ENCODE data around the gene FAM89A. TPM values are rescaled to one million over a fixed set of nuclear protein-coding genes. Genes with fewer than 3 reads are reported as not detected.

The FAM89A gene
- total and polyA plus RNA-seq, 2 of the 8 experiments (the other 6 are each of a cell fraction or from before 2014, with no cell fraction given): 2.1 to 2.2 TPM

GRCh38 chr1:231016234-231016633, 23.8 kb downstream of the FAM89A start:
- H3K79me2 ChIP-seq (ENCODE audit: control insufficient read depth in 1 of 2, insufficient read depth in 2 of 2, low read length in 2 of 2): no peaks in the 10 kb centered on the region
- no peak overlapping the region for H2AFZ ChIP-seq (ENCODE audit: low read length)
- H4K91ac ChIP-seq (replicated peaks; ENCODE audit: insufficient read length, low read length): no peak overlapping the region
- no peaks in the 10 kb centered on the region for H3K9me3 ChIP-seq (ENCODE audit: insufficient read depth in 2 of 2, low read depth in 1 of 2, low read length in 1 of 2)
- no peak overlapping the region for H3K4ac ChIP-seq (replicated peaks; ENCODE audit: insufficient read length, low read depth, low read length)
- H3K9ac ChIP-seq (replicated peaks in 1 of 4; ENCODE audit: extremely low read depth in 1 of 4, low read depth in 3 of 4, low read length in 3 of 4): no peak overlapping the region
- H2AK5ac ChIP-seq (ENCODE audit: low read depth, low read length): no peak overlapping the region
- H4K20me1 ChIP-seq (replicated peaks in 1 of 2; ENCODE audit: control insufficient read depth in 1 of 2, insufficient read depth in 2 of 2, low read length in 2 of 2): peaks cover 0 to 6% of the 10 kb centered on the region in 2 experiments
- H3K23me2 ChIP-seq (ENCODE audit: low read depth, low read length): peaks cover 4% of the 10 kb centered on the region; the same call in 1 of the 2 replicates
- no peak overlapping the region for H3K18ac ChIP-seq (ENCODE audit: extremely low read depth, low read length)
- no peak overlapping the region for H4K5ac ChIP-seq (ENCODE audit: insufficient read length, low read depth, low read length)
- no peak overlapping the region for H3K4me2 ChIP-seq (ENCODE audit: insufficient read depth in 1 of 2, low read depth in 2 of 2, low read length in 2 of 2)
- H3K4me3 ChIP-seq (ENCODE audit: extremely low read depth in 1 of 4, insufficient read depth in 2 of 4, low read depth in 3 of 4, low read length in 4 of 4): no peak overlapping the region
- FAIRE-seq (no peak), DNase-seq (ENCODE audit: low read depth in 1 of 2, low spot score in 2 of 2) (no peak)
- no peaks in the 10 kb centered on the region for H3K79me1 ChIP-seq (ENCODE audit: low read depth, low read length)
- peaks cover 2 to 7% (median 6%) of the 10 kb centered on the region in 4 experiments; a peak in 5 of 7 replicates for H3K4me1 ChIP-seq (replicated peaks in 1 of 4; ENCODE audit: control insufficient read depth in 3 of 4, insufficient read depth in 4 of 4, low read length in 3 of 4)
- no peak overlapping the region for H2BK5ac ChIP-seq (ENCODE audit: low read depth, low read length)
- no peak overlapping the region for H2BK12ac ChIP-seq (ENCODE audit: low read depth, low read length)
- POLR2A ChIA-PET (ENCODE audit: partially characterized antibody): no interaction called here
- CTCF ChIA-PET (ENCODE audit: partially characterized antibody): interaction anchor here (0.6 to 4.0 kb wide), 7 partner anchors 14 to 194 kb away, joined by 3 to 14 read pairs (median 3); no protein-coding TSS in a partner anchor
- peaks cover 0 to 6% (median 2%) of the 10 kb centered on the region in 4 experiments; a peak in 3 of 7 replicates for H3K27me3 ChIP-seq (replicated peaks in 1 of 4; ENCODE audit: control insufficient read depth in 3 of 4, extremely low read depth in 1 of 4, insufficient read depth in 3 of 4, low read length in 3 of 4)
- no peak overlapping the region for H3K14ac ChIP-seq (ENCODE audit: insufficient read length)
- H3K27ac ChIP-seq (ENCODE audit: low read depth, low read length): no peak overlapping the region
- H3K36me3 ChIP-seq (ENCODE audit: control insufficient read depth in 2 of 4, insufficient read depth in 4 of 4, low read length in 3 of 4): no peaks in the 10 kb centered on the region
- no peak overlapping the region for H2BK15ac ChIP-seq (ENCODE audit: low read length)
- TF ChIP-seq TBP (IDR thresholded peaks at IDR 0.05; ENCODE audit: low read depth, low read length) (no peak), CBX8 (IDR thresholded peaks at IDR 0.05; ENCODE audit: borderline replicate concordance, low read depth, low read length) (no peak), BCL11A (IDR thresholded peaks at IDR 0.05; ENCODE audit: low read depth in 2 of 2, low read length in 2 of 2) (no peak), TAF1 (IDR thresholded peaks at IDR 0.05; ENCODE audit: low read depth, low read length) (no peak), ATF2 (IDR thresholded peaks at IDR 0.05; ENCODE audit: low read length) (no peak), SAP30 (IDR thresholded peaks at IDR 0.05; ENCODE audit: insufficient read depth, insufficient replicate concordance, low read length) (no peak), SIX5 (IDR thresholded peaks at IDR 0.05; ENCODE audit: low read depth, low read length) (no peak), MAFK (IDR thresholded peaks at IDR 0.05; ENCODE audit: low read depth, low read length) (no peak), SRF (IDR thresholded peaks at IDR 0.05; ENCODE audit: low read depth, low read length) (no peak)
- H2BK20ac ChIP-seq (ENCODE audit: low read length): no peak overlapping the region
- H2BK120ac ChIP-seq (replicated peaks; ENCODE audit: low read depth, low read length): no peak overlapping the region
- no peak overlapping the region for H3K56ac ChIP-seq (replicated peaks; ENCODE audit: insufficient read length, low read depth, low read length)
- no peak overlapping the region for H4K8ac ChIP-seq (ENCODE audit: extremely low read depth, insufficient read depth, low read length)
- H3K23ac ChIP-seq (ENCODE audit: insufficient read length): no peak overlapping the region
- WGBS, 2 experiments (ENCODE audit: extremely low coverage in 1 of 2, insufficient coverage in 1 of 2, insufficient read length in 1 of 2, insufficient replicate concordance in 2 of 2, low coverage in 1 of 2, low lambda C conversion rate in 2 of 2, missing lambda C conversion rate in 1 of 2): 92% methylated on average over 6 of the region's 6 CpGs; no CpG with 5 or more reads in 1 of the 2 experiments
